NCI-H345 (cell line): ENCODE data around the gene POP5.
"Not testable (repeated sequence)": the region's sequence is repeated elsewhere in the genome, so short reads cannot be mapped to it uniquely, and the experiment has no call there.

ENCODE experiments used
- DNase-seq: peaks from one replicate; lab custom pipeline; 2025; lab: John Stamatoyannopoulos, UW

The POP5 gene

GRCh38 chr12:120580787-120581723, at the start of gene POP5:
Gene POP5, minus strand, starts transcription at chr12:120581402. Its CDS starts 40 bp downstream, at chr12:120581362.
- DNase-seq = peak; percentile 99

- DNase-seq = no peak
Measured at GRCh38 chr12:120630104-120630892, 49.1 kb upstream of the POP5 start.

GRCh38 chr12:120628919-120629318, 47.7 kb upstream of the POP5 start:
- no peak for DNase-seq

GRCh38 chr12:120625557-120626419, 44.6 kb upstream of the POP5 start:
- no peak for DNase-seq

GRCh38 chr12:120620624-120621023, 39.4 kb upstream of the POP5 start:
- DNase-seq = no peak

- no peak for DNase-seq
Measured at GRCh38 chr12:120618954-120619615, 37.9 kb upstream of the POP5 start.

- not testable (repeated sequence) for DNase-seq
Measured at GRCh38 chr12:120617767-120618166, 36.6 kb upstream of the POP5 start.

- not testable (repeated sequence) for DNase-seq
Measured at GRCh38 chr12:120617193-120617592, 36.0 kb upstream of the POP5 start.

GRCh38 chr12:120614848-120615247, 33.6 kb upstream of the POP5 start:
- DNase-seq = no peak

GRCh38 chr12:120611534-120611933, 30.3 kb upstream of the POP5 start:
- DNase-seq = not testable (repeated sequence)

GRCh38 chr12:120610560-120610959, 29.4 kb upstream of the POP5 start:
- DNase-seq = no peak

- not testable (repeated sequence) for DNase-seq
Measured at GRCh38 chr12:120602416-120602815, 21.2 kb upstream of the POP5 start.

- no peak for DNase-seq
Measured at GRCh38 chr12:120599672-120600552, 18.7 kb upstream of the POP5 start.

- no peak for DNase-seq
Measured at GRCh38 chr12:120598674-120599463, 17.7 kb upstream of the POP5 start.

- no peak for DNase-seq
Measured at GRCh38 chr12:120597861-120598260, 16.7 kb upstream of the POP5 start.

- no peak for DNase-seq
Measured at GRCh38 chr12:120596901-120597300, 15.7 kb upstream of the POP5 start.

GRCh38 chr12:120592121-120593049, 11.2 kb upstream of the POP5 start:
- no peak for DNase-seq

- no peak for DNase-seq
Measured at GRCh38 chr12:120590741-120591407, 9.7 kb upstream of the POP5 start.
